Measurements from ENCODE around the gene SEMA3D.

Gene SEMA3D

GRCh38 chr7:85184599-85185423, 2.0 kb downstream of the SEMA3D start:
- in situ Hi-C loops (cut with MboI; ENCODE audit: low sequenced_read_pairs): no loop called here

GRCh38 chr7:85183296-85183695, 3.6 kb downstream of the SEMA3D start:
- in situ Hi-C loops (cut with MboI; ENCODE audit: low sequenced_read_pairs): no loop called here

- in situ Hi-C loops (cut with MboI; ENCODE audit: low sequenced_read_pairs): no loop called here
These were observed 8.1 kb downstream of the SEMA3D start for GRCh38 chr7:85178531-85179298.

GRCh38 chr7:85177316-85177715, 9.5 kb downstream of the SEMA3D start:
- in situ Hi-C loops (cut with MboI; ENCODE audit: low sequenced_read_pairs): no loop called here

GRCh38 chr7:85176197-85176596, 10.7 kb downstream of the SEMA3D start:
- in situ Hi-C loops (cut with MboI; ENCODE audit: low sequenced_read_pairs): no loop called here

GRCh38 chr7:85175217-85175616, 11.6 kb downstream of the SEMA3D start:
- in situ Hi-C loops (cut with MboI; ENCODE audit: low sequenced_read_pairs): no loop called here

GRCh38 chr7:85172530-85172941, 14.3 kb downstream of the SEMA3D start:
- in situ Hi-C loops (cut with MboI; ENCODE audit: low sequenced_read_pairs): no loop called here

- in situ Hi-C loops (cut with MboI; ENCODE audit: low sequenced_read_pairs): no loop called here
These were observed 19.2 kb downstream of the SEMA3D start for GRCh38 chr7:85167636-85168035.

- in situ Hi-C loops (cut with MboI; ENCODE audit: low sequenced_read_pairs): no loop called here
These were observed 21.6 kb downstream of the SEMA3D start for GRCh38 chr7:85165263-85165662.

GRCh38 chr7:85164376-85164775, 22.5 kb downstream of the SEMA3D start:
- in situ Hi-C loops (cut with MboI; ENCODE audit: low sequenced_read_pairs): no loop called here

GRCh38 chr7:85162721-85163120, 24.1 kb downstream of the SEMA3D start:
- in situ Hi-C loops (cut with MboI; ENCODE audit: low sequenced_read_pairs): no loop called here

- in situ Hi-C loops (cut with MboI; ENCODE audit: low sequenced_read_pairs): no loop called here
These were observed 26.6 kb downstream of the SEMA3D start for GRCh38 chr7:85160223-85160622.

- in situ Hi-C loops (cut with MboI; ENCODE audit: low sequenced_read_pairs): no loop called here
These were observed 27.9 kb downstream of the SEMA3D start for GRCh38 chr7:85159003-85159402.

- in situ Hi-C loops (cut with MboI; ENCODE audit: low sequenced_read_pairs): no loop called here
These were observed 30.1 kb downstream of the SEMA3D start for GRCh38 chr7:85156661-85157208.

GRCh38 chr7:85154282-85154937, 32.4 kb downstream of the SEMA3D start:
- in situ Hi-C loops (cut with MboI; ENCODE audit: low sequenced_read_pairs): no loop called here

- in situ Hi-C loops (cut with MboI; ENCODE audit: low sequenced_read_pairs): no loop called here
These were observed 33.1 kb downstream of the SEMA3D start for GRCh38 chr7:85153715-85154114.

- in situ Hi-C loops (cut with MboI; ENCODE audit: low sequenced_read_pairs): no loop called here
These were observed 36.2 kb downstream of the SEMA3D start for GRCh38 chr7:85150624-85151023.

- in situ Hi-C loops (cut with MboI; ENCODE audit: low sequenced_read_pairs): no loop called here
These were observed 42.1 kb downstream of the SEMA3D start for GRCh38 chr7:85144771-85145170.

GRCh38 chr7:85135977-85136376, 50.9 kb downstream of the SEMA3D start:
- in situ Hi-C loops (cut with MboI; ENCODE audit: low sequenced_read_pairs): no loop called here

GRCh38 chr7:85133560-85133959, 53.3 kb downstream of the SEMA3D start:
- in situ Hi-C loops (cut with MboI; ENCODE audit: low sequenced_read_pairs): no loop called here

- in situ Hi-C loops (cut with MboI; ENCODE audit: low sequenced_read_pairs): no loop called here
These were observed 53.9 kb downstream of the SEMA3D start for GRCh38 chr7:85133006-85133405.
